DOHH2 (cell line): ENCODE results near the gene WBP1.

Experiments
- CTCF ChIP-seq: fragments of 200-600 bp; sonication (generic); IDR thresholded peaks from one replicate; pipeline ENCODE4 v1.5.1; 2014; ENCODE audit warnings: antibody characterized with exemption, mild to moderate bottlenecking, low read depth, low read length; ENCODE audit not compliant: poor library complexity, severe bottlenecking
- EZH2phosphoT487 ChIP-seq: fragments of 200-600 bp; sonication (generic); IDR thresholded peaks from 2 replicates; pipeline ENCODE4 v1.6.1; 2017; ENCODE audit warnings: borderline replicate concordance, mild to moderate bottlenecking, antibody characterized with exemption, low read length, moderate library complexity, mixed read lengths

GRCh38 chr2:74427551-74427950 lies 30.7 kb upstream of the WBP1 start:
- TF ChIP-seq CTCF: no peak
- TF ChIP-seq EZH2phosphoT487: no peak
